Suprapubic skin (tissue), 4 donors: ENCODE data around the gene CC2D1A. TPM values are rescaled to one million over a fixed set of nuclear protein-coding genes. Genes with fewer than 3 reads are reported as not detected.

Experiments used
- DNase-seq, 2 donors: peaks; one replicate each; pipeline ENCODE4 v3.0.0-alpha.2; 2019; ENCODE audit warnings: low spot score in 2 of 2
- H3K27ac ChIP-seq: fragments of 200-600 bp; sonication (generic); one replicate; pipeline ENCODE4 v1.5.1; 2019
- H3K27me3 ChIP-seq: fragments of 200-600 bp; sonication (generic); one replicate; pipeline ENCODE4 v1.5.1; 2019
- H3K36me3 ChIP-seq: fragments of 200-600 bp; sonication (generic); one replicate; pipeline ENCODE4 v1.5.1; 2019
- H3K4me1 ChIP-seq: fragments of 200-600 bp; sonication (generic); one replicate; pipeline ENCODE4 v1.5.1; 2019
- H3K4me3 ChIP-seq: fragments of 200-600 bp; sonication (generic); one replicate; pipeline ENCODE4 v1.5.1; 2019; ENCODE audit warnings: mild to moderate bottlenecking
- H3K9me3 ChIP-seq: fragments of 200-600 bp; sonication (generic); one replicate; pipeline ENCODE4 v1.5.1; 2019
- CTCF ChIP-seq, 2 donors: fragments of 200-600 bp in 1 of 2; fragments of 450-650 bp in 1 of 2; sonication (generic) in 1 of 2; IDR thresholded peaks; one replicate each; pipeline ENCODE4 v1.5.1; 2016 to 2019; ENCODE audit warnings: antibody characterized with exemption in 2 of 2, mild to moderate bottlenecking in 1 of 2, moderate library complexity in 1 of 2
- EP300 ChIP-seq: sonication (generic); formaldehyde crosslinking; IDR thresholded peaks from one replicate; pipeline ENCODE4 v1.6.1; 2017; ENCODE audit warnings: antibody characterized with exemption
- POLR2A ChIP-seq, 2 donors: fragments of 450-650 bp; IDR thresholded peaks; one replicate each; pipeline ENCODE4 v1.6.1; 2017; ENCODE audit warnings: antibody characterized with exemption in 2 of 2, mild to moderate bottlenecking in 2 of 2, moderate library complexity in 2 of 2
- POLR2AphosphoS5 ChIP-seq, 3 donors: sonication (generic); formaldehyde crosslinking; IDR thresholded peaks; one replicate each; pipeline ENCODE4 v1.6.1; 2017; ENCODE audit warnings: antibody characterized with exemption in 3 of 3
- WGBS: methylation state at CpG from one replicate; pipeline ENCODE4 v1.1.5; 2018; 5-methylcytosine and 5-hydroxymethylcytosine counted together
- total RNA-seq, 4 donors: library from RNA; depleted of rRNA; stranded (reverse); fragments of >200 nt; gene quantifications; one replicate each; pipeline ENCODE4 v1.1.0, GENCODE V29; 2016

The CC2D1A gene
- total RNA-seq, 4 donors from 2014 or later = 48.0 to 94.9 (median 66.7) TPM

GRCh38 chr19:13883516-13884064 lies 22.4 kb upstream of the CC2D1A start:
- TF ChIP-seq EP300 (no peak), POLR2AphosphoS5 (IDR thresholded peaks at IDR 0.05) (no peak), POLR2A (IDR thresholded peaks at IDR 0.05) (no peak), CTCF (IDR thresholded peaks at IDR 0.05) (no peak)
- Histone ChIP-seq H3K9me3 (no peaks in the 10 kb centered on the region), H3K27ac (peak overlapping the region; percentile 83), H3K36me3 (no peaks in the 10 kb centered on the region), H3K4me3 (no peak overlapping the region), H3K27me3 (no peaks in the 10 kb centered on the region), H3K4me1 (peaks cover 90% of the 10 kb centered on the region)
- DNase-seq = no peak
- WGBS = 86% methylated on average over 10 of the region's 10 CpGs

GRCh38 chr19:13884726-13885591 lies 21.0 kb upstream of the CC2D1A start:
- peak overlapping the region; percentile 83 for H3K27ac ChIP-seq

GRCh38 chr19:13885826-13886365 lies 20.1 kb upstream of the CC2D1A start:
- H3K4me3 ChIP-seq = peak overlapping the region; percentile 16
- H3K9me3 ChIP-seq = no peaks in the 10 kb centered on the region
- H3K27ac ChIP-seq = peak overlapping the region; percentile 83
- DNase-seq = no peak
- TF ChIP-seq CTCF (IDR thresholded peaks at IDR 0.05) (no peak), POLR2AphosphoS5 (IDR thresholded peaks at IDR 0.05) (no peak), POLR2A (IDR thresholded peaks at IDR 0.05) (no peak), EP300 (no peak)
- no peaks in the 10 kb centered on the region for H3K36me3 ChIP-seq
- H3K27me3 ChIP-seq = no peaks in the 10 kb centered on the region
- WGBS = 82% methylated on average over 16 of the region's 20 CpGs
- H3K4me1 ChIP-seq = peaks cover 78% of the 10 kb centered on the region

More at GRCh38 chr19:13884726-13885591, 21.0 kb upstream of the CC2D1A start:
- TF ChIP-seq POLR2AphosphoS5 (IDR thresholded peaks at IDR 0.05) (no peak), EP300 (no peak), POLR2A (IDR thresholded peaks at IDR 0.05) (no peak), CTCF (IDR thresholded peaks at IDR 0.05) (no peak)
- 44% methylated on average over 23 of the region's 26 CpGs for whole genome bisulfite sequencing
- peak overlapping the region; percentile 16 for H3K4me3 ChIP-seq
- peaks cover 86% of the 10 kb centered on the region for H3K4me1 ChIP-seq
- peak in 1 of 2 donors; percentile 70 for DNase-seq
- H3K27me3 ChIP-seq = no peaks in the 10 kb centered on the region
- H3K36me3 ChIP-seq = no peaks in the 10 kb centered on the region
- H3K9me3 ChIP-seq = no peaks in the 10 kb centered on the region

- DNase-seq = no peak
- Histone ChIP-seq H3K9me3 (no peaks in the 10 kb centered on the region), H3K27me3 (no peaks in the 10 kb centered on the region), H3K4me3 (no peak overlapping the region), H3K4me1 (peaks cover 67% of the 10 kb centered on the region), H3K36me3 (no peaks in the 10 kb centered on the region), H3K27ac (peak overlapping the region; percentile 83)
- no peak for TF ChIP-seq CTCF (IDR thresholded peaks at IDR 0.05)
- TF ChIP-seq POLR2A (IDR thresholded peaks at IDR 0.05) = no peak
- no peak for TF ChIP-seq POLR2AphosphoS5 (IDR thresholded peaks at IDR 0.05)
- TF ChIP-seq EP300 = no peak
- WGBS = 37% methylated on average over 10 of the region's 16 CpGs
Measured at GRCh38 chr19:13887018-13887436, 19.0 kb upstream of the CC2D1A start.

- H3K27me3 ChIP-seq = no peaks in the 10 kb centered on the region
- no peak overlapping the region for H3K4me3 ChIP-seq
- DNase-seq = no peak
- peak overlapping the region; percentile 83 for H3K27ac ChIP-seq
- WGBS = 33% methylated on average over 5 of the region's 5 CpGs
- no peak for TF ChIP-seq POLR2AphosphoS5 (IDR thresholded peaks at IDR 0.05)
- no peak for TF ChIP-seq EP300
- TF ChIP-seq POLR2A (IDR thresholded peaks at IDR 0.05) = no peak
- no peaks in the 10 kb centered on the region for H3K9me3 ChIP-seq
- peaks cover 62% of the 10 kb centered on the region for H3K4me1 ChIP-seq
- no peaks in the 10 kb centered on the region for H3K36me3 ChIP-seq
Measured at GRCh38 chr19:13887517-13887916, 18.5 kb upstream of the CC2D1A start.
